ENCODE measurements around the gene ZNF444.

DNA sequence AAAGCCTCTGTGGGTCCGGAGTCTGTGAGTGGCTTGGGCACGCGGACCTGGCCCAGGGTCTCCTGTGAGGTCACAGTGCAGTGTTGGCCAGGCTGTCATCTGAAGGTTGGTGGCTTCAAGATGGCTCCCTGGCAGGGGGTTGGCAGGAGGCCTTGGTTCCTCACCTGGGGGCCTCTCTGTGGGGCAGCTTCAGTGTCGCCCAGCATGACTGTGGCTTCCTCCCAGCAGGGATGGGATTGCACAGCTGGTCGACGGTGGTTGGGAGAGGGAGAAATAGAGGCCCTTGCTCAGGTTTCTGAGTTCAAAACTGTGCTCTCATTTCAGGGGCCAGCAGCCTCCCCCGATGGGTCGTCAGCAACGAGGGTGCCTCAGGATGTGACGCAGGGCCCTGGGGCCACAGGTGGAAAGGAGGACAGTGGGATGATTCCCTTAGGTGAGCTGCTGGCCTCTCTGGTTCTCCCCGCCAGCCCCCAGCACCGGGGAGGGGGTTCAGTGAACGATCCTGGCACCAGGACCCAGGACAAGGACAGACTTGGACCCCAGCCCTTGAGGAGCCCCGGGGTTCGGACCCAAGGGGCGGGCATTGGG, 17.2 kb downstream of the ZNF444 start:
- TF ChIP-seq, protein P1, sequence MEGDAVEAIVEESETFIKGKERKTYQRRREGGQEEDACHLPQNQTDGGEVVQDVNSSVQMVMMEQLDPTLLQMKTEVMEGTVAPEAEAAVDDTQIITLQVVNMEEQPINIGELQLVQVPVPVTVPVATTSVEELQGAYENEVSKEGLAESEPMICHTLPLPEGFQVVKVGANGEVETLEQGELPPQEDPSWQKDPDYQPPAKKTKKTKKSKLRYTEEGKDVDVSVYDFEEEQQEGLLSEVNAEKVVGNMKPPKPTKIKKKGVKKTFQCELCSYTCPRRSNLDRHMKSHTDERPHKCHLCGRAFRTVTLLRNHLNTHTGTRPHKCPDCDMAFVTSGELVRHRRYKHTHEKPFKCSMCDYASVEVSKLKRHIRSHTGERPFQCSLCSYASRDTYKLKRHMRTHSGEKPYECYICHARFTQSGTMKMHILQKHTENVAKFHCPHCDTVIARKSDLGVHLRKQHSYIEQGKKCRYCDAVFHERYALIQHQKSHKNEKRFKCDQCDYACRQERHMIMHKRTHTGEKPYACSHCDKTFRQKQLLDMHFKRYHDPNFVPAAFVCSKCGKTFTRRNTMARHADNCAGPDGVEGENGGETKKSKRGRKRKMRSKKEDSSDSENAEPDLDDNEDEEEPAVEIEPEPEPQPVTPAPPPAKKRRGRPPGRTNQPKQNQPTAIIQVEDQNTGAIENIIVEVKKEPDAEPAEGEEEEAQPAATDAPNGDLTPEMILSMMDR (conservative IDR thresholded peaks at IDR 0.05 in 1 of 2, IDR thresholded peaks at IDR 0.05 in 1 of 2; ENCODE audit: low read depth in 1 of 2, low read length in 2 of 2), result no peak
- TF ChIP-seq EZH2 (IDR thresholded peaks at IDR 0.05; ENCODE audit: low read length, missing control alignments), result no peak
